ENCODE results near the gene AKAP8L.

- TF ChIP-seq POLR2A (IDR thresholded peaks at IDR 0.05; ENCODE audit: low read depth): no peak
- no peak for TF ChIP-seq CTCF (IDR thresholded peaks at IDR 0.05)
- TF ChIP-seq POLR2AphosphoS5 (IDR thresholded peaks at IDR 0.05): no peak
These were observed 6.0 kb downstream of the AKAP8L start for GRCh38 chr19:15412832-15413231.

Measured in esophagus muscularis mucosa (tissue), 3 donors.